CD4-positive, alpha-beta memory T cell (primary cell): ENCODE data around the gene ADCY3. TPM values are rescaled to one million over a fixed set of nuclear protein-coding genes. Genes with fewer than 3 reads are reported as not detected.

Experiments
- CTCF ChIA-PET: fragments of 350-600 bp; sonication (Branson Sonifier 250); formaldehyde crosslinking; loops from one replicate; lab custom pipeline; 2021; ENCODE audit warnings: inconsistent platforms; ENCODE audit not compliant: partially characterized antibody; lab: Charles Lee
- POLR2A ChIA-PET: fragments of 350-600 bp; sonication (Branson Sonifier 250); formaldehyde crosslinking; loops from one replicate; lab custom pipeline; 2021; ENCODE audit not compliant: partially characterized antibody; lab: Charles Lee
- DNase-seq, 5 donors: peaks; one replicate each; pipeline versions ENCODE4 v3.0.0 to v3.0.0-alpha.2; 2020 to 2022; ENCODE audit warnings: mixed read lengths in 1 of 5
- H3K27ac ChIP-seq: one replicate; pipeline ENCODE4 v1.7.0; 2013; ENCODE audit warnings: low read depth, low read length
- H3K27me3 ChIP-seq: 2 replicates; pipeline ENCODE4 v1.7.0; 2013; ENCODE audit warnings: mild to moderate bottlenecking, low read length, moderate library complexity; ENCODE audit not compliant: insufficient read depth
- H3K36me3 ChIP-seq: 2 replicates; pipeline ENCODE4 v1.7.0; 2013; ENCODE audit warnings: mild to moderate bottlenecking, low read length, moderate library complexity; ENCODE audit not compliant: insufficient read depth
- H3K4me1 ChIP-seq: 2 replicates; pipeline ENCODE4 v1.7.0; 2013; ENCODE audit warnings: mild to moderate bottlenecking, low read length, moderate library complexity; ENCODE audit not compliant: insufficient read depth
- H3K4me3 ChIP-seq, 2 donors: one replicate each; pipeline ENCODE4 v1.7.0; 2013; ENCODE audit warnings: low read length in 2 of 2, mild to moderate bottlenecking in 1 of 2
- H3K9me3 ChIP-seq, 2 donors: one replicate each; pipeline ENCODE4 v1.7.0; 2013; ENCODE audit warnings: low read length in 2 of 2, control low read depth in 1 of 2; ENCODE audit not compliant: control insufficient read depth in 1 of 2
- H3K27ac Mint-ChIP-seq, 7 donors: one replicate each; pipeline ENCODE4 v1.8.0; 2020 to 2021; ENCODE audit warnings: mixed read lengths in 7 of 7, mild to moderate bottlenecking in 6 of 7, inconsistent platforms in 3 of 7, moderate library complexity in 3 of 7
- H3K27me3 Mint-ChIP-seq, 2 donors: one replicate each; pipeline ENCODE4 v1.8.0; 2020 to 2021; ENCODE audit warnings: mixed read lengths in 2 of 2
- H3K36me3 Mint-ChIP-seq, 2 donors: one replicate each; pipeline ENCODE4 v1.8.0; 2020 to 2021; ENCODE audit warnings: mixed read lengths in 2 of 2, inconsistent platforms in 1 of 2, mild to moderate bottlenecking in 1 of 2
- H3K4me1 Mint-ChIP-seq, 4 donors: one replicate each; pipeline ENCODE4 v1.8.0; 2020 to 2021; ENCODE audit warnings: mixed read lengths in 4 of 4, mild to moderate bottlenecking in 1 of 4
- H3K4me3 Mint-ChIP-seq, 8 donors: one replicate each; pipeline ENCODE4 v1.8.0; 2020 to 2021; ENCODE audit warnings: mixed read lengths in 8 of 8, mild to moderate bottlenecking in 7 of 8, moderate library complexity in 6 of 8, inconsistent platforms in 3 of 8
- H3K9me3 Mint-ChIP-seq, 8 donors: one replicate each; pipeline ENCODE4 v1.8.0; 2020 to 2021; ENCODE audit warnings: mixed read lengths in 8 of 8, mild to moderate bottlenecking in 5 of 8, inconsistent platforms in 3 of 8, moderate library complexity in 1 of 8
- intact Hi-C: fragments of 100-400 bp; cut with micrococcal nuclease; formaldehyde crosslinking; loops from one replicate; pipeline ENCODE4 v1.15.1; 2023
- polyA plus RNA-seq, 2 donors: library from polyadenylated mRNA; unstranded; fragments of 300-500 nt; fragmentation: Illumina TruSeq; gene quantifications; one replicate each; pipeline ENCODE4 v1.2.3, GENCODE V29; 2021
- total RNA-seq, 2 experiments: library from RNA; stranded (reverse); gene quantifications; one replicate each; pipeline ENCODE4 v1.2.3, GENCODE V29; 2021

The ADCY3 gene
- total and polyA plus RNA-seq, 4 experiments from 2014 or later = 9.2 to 15.0 (median 14.8) TPM

- Histone ChIP-seq H3K27me3 (no peaks in the 10 kb centered on the region), H3K27ac (no peak overlapping the region), H3K9me3 (no peaks in the 10 kb centered on the region), H3K4me3 (no peak overlapping the region), H3K36me3 (no peaks in the 10 kb centered on the region), H3K4me1 (no peaks in the 10 kb centered on the region)
- CTCF ChIA-PET = interaction anchor here (0.7 kb wide), 1 partner anchor 431 kb away, joined by 3 read pairs; no protein-coding TSS in a partner anchor
- DNase-seq = no peak
- Mint-ChIP-seq H3K4me1 (no peaks in the 10 kb centered on the region), H3K4me3 (no peak overlapping the region), H3K27me3 (no peaks in the 10 kb centered on the region), H3K36me3 (peaks cover 6 to 16% of the 10 kb centered on the region in 2 donors), H3K27ac (no peak overlapping the region), H3K9me3 (no peaks in the 10 kb centered on the region)
- POLR2A ChIA-PET = no interaction called here
- intact Hi-C loops = no loop called here
These were observed 59.4 kb downstream of the ADCY3 start for GRCh38 chr2:24860631-24861030.

- ChIA-PET POLR2A (no interaction called here), CTCF (no interaction called here)
- Histone ChIP-seq H3K9me3 (no peaks in the 10 kb centered on the region), H3K27ac (no peak overlapping the region), H3K27me3 (no peaks in the 10 kb centered on the region), H3K4me3 (no peak overlapping the region), H3K36me3 (no peaks in the 10 kb centered on the region), H3K4me1 (no peaks in the 10 kb centered on the region)
- peaks cover 6 to 15% of the 10 kb centered on the region in 2 donors for H3K36me3 Mint-ChIP-seq
- no peak overlapping the region for H3K27ac Mint-ChIP-seq
- H3K4me3 Mint-ChIP-seq = no peak overlapping the region
- H3K27me3 Mint-ChIP-seq = no peaks in the 10 kb centered on the region
- H3K4me1 Mint-ChIP-seq = no peaks in the 10 kb centered on the region
- no peaks in the 10 kb centered on the region for H3K9me3 Mint-ChIP-seq
- no peak for DNase-seq
- intact Hi-C loops = no loop called here
These were observed 60.0 kb downstream of the ADCY3 start for GRCh38 chr2:24859968-24860600.

GRCh38 chr2:24858996-24859395 lies 61.0 kb downstream of the ADCY3 start:
- H3K9me3 Mint-ChIP-seq = no peaks in the 10 kb centered on the region
- Histone ChIP-seq H3K36me3 (no peaks in the 10 kb centered on the region), H3K27me3 (no peaks in the 10 kb centered on the region), H3K4me1 (no peaks in the 10 kb centered on the region), H3K27ac (no peak overlapping the region), H3K9me3 (no peaks in the 10 kb centered on the region), H3K4me3 (no peak overlapping the region)
- no peak overlapping the region for H3K4me3 Mint-ChIP-seq
- intact Hi-C loops = no loop called here
- no peaks in the 10 kb centered on the region for H3K27me3 Mint-ChIP-seq
- peak overlapping the region in 1 of 7 donors; percentile 4 for H3K27ac Mint-ChIP-seq
- no peak for DNase-seq
- CTCF ChIA-PET = no interaction called here
- POLR2A ChIA-PET = no interaction called here
- H3K4me1 Mint-ChIP-seq = no peaks in the 10 kb centered on the region
- H3K36me3 Mint-ChIP-seq = peaks cover 9 to 16% of the 10 kb centered on the region in 2 donors

GRCh38 chr2:24857746-24858145 lies 62.3 kb downstream of the ADCY3 start:
- Mint-ChIP-seq H3K27me3 (no peaks in the 10 kb centered on the region), H3K4me3 (no peak overlapping the region), H3K27ac (no peak overlapping the region), H3K9me3 (no peaks in the 10 kb centered on the region), H3K36me3 (peaks cover 8 to 16% of the 10 kb centered on the region in 2 donors), H3K4me1 (no peaks in the 10 kb centered on the region)
- ChIA-PET CTCF (interaction anchor here (0.6 to 1.9 kb wide), 3 partner anchors 30 to 655 kb away, joined by 3 to 5 read pairs (median 3); no protein-coding TSS in a partner anchor), POLR2A (no interaction called here)
- DNase-seq = no peak
- H3K4me1 ChIP-seq = no peaks in the 10 kb centered on the region
- H3K4me3 ChIP-seq = no peak overlapping the region
- no peaks in the 10 kb centered on the region for H3K27me3 ChIP-seq
- intact Hi-C loops = no loop called here
- H3K36me3 ChIP-seq = no peaks in the 10 kb centered on the region
- no peak overlapping the region for H3K27ac ChIP-seq
- no peaks in the 10 kb centered on the region for H3K9me3 ChIP-seq

GRCh38 chr2:24856791-24857211 lies 63.2 kb downstream of the ADCY3 start:
- no peak overlapping the region for H3K4me3 Mint-ChIP-seq
- Histone ChIP-seq H3K9me3 (no peaks in the 10 kb centered on the region), H3K36me3 (no peaks in the 10 kb centered on the region), H3K4me1 (no peaks in the 10 kb centered on the region), H3K27ac (no peak overlapping the region), H3K27me3 (no peaks in the 10 kb centered on the region), H3K4me3 (no peak overlapping the region)
- no peaks in the 10 kb centered on the region for H3K27me3 Mint-ChIP-seq
- DNase-seq = no peak
- peaks cover 8 to 16% of the 10 kb centered on the region in 2 donors for H3K36me3 Mint-ChIP-seq
- POLR2A ChIA-PET = interaction anchor here (0.5 kb wide), 1 partner anchor 929 kb away, joined by 3 read pairs; no protein-coding TSS in a partner anchor
- intact Hi-C loops = no loop called here
- H3K27ac Mint-ChIP-seq = no peak overlapping the region
- CTCF ChIA-PET = interaction anchor here (1.3 to 1.9 kb wide), 2 partner anchors 29 to 59 kb away, joined by 3 to 5 read pairs; no protein-coding TSS in a partner anchor
- no peaks in the 10 kb centered on the region for H3K4me1 Mint-ChIP-seq
- H3K9me3 Mint-ChIP-seq = no peaks in the 10 kb centered on the region

GRCh38 chr2:24855726-24856125 lies 64.3 kb downstream of the ADCY3 start:
- no peaks in the 10 kb centered on the region for H3K4me1 ChIP-seq
- Mint-ChIP-seq H3K27ac (peak overlapping the region in 2 of 7 donors; percentile 47 to 64), H3K4me3 (no peak overlapping the region), H3K4me1 (no peaks in the 10 kb centered on the region), H3K27me3 (no peaks in the 10 kb centered on the region), H3K36me3 (peaks cover 8 to 16% of the 10 kb centered on the region in 2 donors), H3K9me3 (no peaks in the 10 kb centered on the region)
- no peak for DNase-seq
- H3K4me3 ChIP-seq = no peak overlapping the region
- H3K27me3 ChIP-seq = no peaks in the 10 kb centered on the region
- H3K27ac ChIP-seq = no peak overlapping the region
- intact Hi-C loops = no loop called here
- ChIA-PET CTCF (no interaction called here), POLR2A (no interaction called here)
- no peaks in the 10 kb centered on the region for H3K36me3 ChIP-seq
- H3K9me3 ChIP-seq = no peaks in the 10 kb centered on the region

GRCh38 chr2:24855022-24855622 lies 64.9 kb downstream of the ADCY3 start:
- no peaks in the 10 kb centered on the region for H3K27me3 Mint-ChIP-seq
- CTCF ChIA-PET = no interaction called here
- intact Hi-C loops = no loop called here
- no peak overlapping the region for H3K27ac ChIP-seq
- H3K27ac Mint-ChIP-seq = no peak overlapping the region
- H3K4me1 Mint-ChIP-seq = no peaks in the 10 kb centered on the region
- no peak overlapping the region for H3K4me3 ChIP-seq
- H3K36me3 ChIP-seq = no peaks in the 10 kb centered on the region
- H3K4me1 ChIP-seq = no peaks in the 10 kb centered on the region
- DNase-seq = no peak
- POLR2A ChIA-PET = no interaction called here
- no peaks in the 10 kb centered on the region for H3K27me3 ChIP-seq
- peaks cover 8 to 16% of the 10 kb centered on the region in 2 donors for H3K36me3 Mint-ChIP-seq
- H3K9me3 ChIP-seq = no peaks in the 10 kb centered on the region
- H3K4me3 Mint-ChIP-seq = no peak overlapping the region
- H3K9me3 Mint-ChIP-seq = no peaks in the 10 kb centered on the region
